HG03064 (cell line): ENCODE data around the gene LDLRAD3.

Source experiments
- ATAC-seq: cut with Tn5 transposase; IDR thresholded peaks from one replicate; pipeline ENCODE4 v1.9.1; 2021; ENCODE audit warnings: low read depth; ENCODE audit not compliant: unreplicated experiment

LDLRAD3 gene

DNA sequence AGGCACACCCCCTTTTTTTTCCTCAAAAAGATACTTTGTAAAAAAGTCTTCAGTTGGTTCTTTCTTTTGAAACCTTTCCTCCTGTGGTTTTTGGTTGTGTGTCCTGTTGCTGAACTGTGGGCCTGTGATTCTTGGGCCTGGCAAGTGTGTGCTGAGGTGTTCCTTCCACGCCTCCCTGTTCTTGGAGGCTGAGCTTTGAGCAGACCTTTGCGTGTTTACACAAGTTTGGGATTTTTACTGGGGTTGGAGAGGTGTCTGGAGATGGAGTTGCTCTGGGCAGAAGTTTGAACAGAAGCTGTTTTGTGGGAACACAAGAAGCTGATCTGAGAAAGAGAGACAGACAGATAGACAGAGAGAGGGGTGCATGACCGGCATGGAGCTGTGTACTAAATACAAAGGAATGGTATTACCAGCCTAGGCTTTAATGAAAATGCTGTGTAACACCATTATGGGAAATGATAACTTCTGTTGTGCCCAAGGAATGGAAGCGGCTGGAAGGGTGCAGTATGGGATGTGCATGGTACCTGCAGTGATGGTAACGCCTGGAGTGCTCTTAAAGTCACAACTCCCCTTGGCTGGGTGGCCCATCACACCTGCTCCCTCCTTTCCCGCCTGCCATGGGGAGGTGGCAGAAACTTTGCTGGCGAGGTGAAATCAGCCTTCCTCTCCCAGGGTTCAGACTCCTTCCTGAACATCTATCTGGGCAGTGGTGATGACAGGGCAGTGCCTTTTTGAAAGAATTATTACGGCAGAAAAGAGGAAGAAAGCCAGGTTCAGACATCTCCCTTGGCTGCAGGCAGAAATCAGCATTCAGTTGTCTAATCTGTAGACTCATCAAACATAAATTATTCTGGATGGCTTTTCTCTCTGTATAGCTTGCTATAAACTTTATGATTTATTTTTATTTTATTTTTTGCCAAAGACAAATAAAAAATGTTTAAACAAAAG is 70.4 kb downstream of the LDLRAD3 start:
- no peak for ATAC-seq

- ATAC-seq: no peak
These were observed 71.2 kb downstream of the LDLRAD3 start for GRCh38 chr11:36014898-36015665.

DNA sequence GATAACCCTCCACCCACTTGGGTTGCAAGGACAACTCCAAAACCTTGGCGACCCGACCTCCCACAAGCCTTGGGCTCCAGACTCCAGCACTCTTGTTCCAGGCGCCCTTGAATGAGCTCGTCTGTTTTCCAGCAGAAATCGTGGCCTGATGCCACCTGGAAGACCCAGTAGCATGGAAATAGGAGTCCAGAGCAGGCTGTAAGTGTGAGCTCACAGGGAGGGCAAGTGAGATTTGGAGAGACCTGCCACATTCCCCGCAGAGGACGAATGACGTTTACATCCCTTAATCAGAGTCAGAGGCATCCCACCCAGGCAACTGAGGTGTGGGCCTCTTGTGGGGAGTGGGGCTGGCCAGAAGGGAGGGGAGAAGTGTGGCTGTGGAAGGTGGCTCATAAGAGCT is 71.9 kb downstream of the LDLRAD3 start:
- no peak for ATAC-seq

DNA sequence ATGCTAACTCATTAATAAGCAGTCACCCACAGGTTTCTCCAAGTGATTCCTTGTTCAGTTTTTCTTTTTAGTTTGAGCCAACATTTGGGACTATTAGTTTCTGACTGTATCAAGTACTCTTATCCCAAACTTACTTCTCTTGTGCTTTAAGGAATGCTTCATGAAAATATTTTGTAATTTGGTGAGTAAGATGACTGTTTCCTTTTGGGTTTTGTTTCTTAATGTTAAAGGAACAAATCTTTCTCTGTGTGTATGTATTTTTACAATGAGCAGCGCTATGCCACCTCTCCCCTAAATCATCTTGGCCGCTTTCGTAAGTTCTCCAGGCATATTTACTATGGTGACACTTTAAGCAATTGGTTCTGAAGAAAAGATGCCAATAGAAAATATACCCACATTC is 72.4 kb downstream of the LDLRAD3 start:
- ATAC-seq: no peak

- no peak for ATAC-seq
These were observed 72.8 kb downstream of the LDLRAD3 start for GRCh38 chr11:36016709-36017108.

DNA sequence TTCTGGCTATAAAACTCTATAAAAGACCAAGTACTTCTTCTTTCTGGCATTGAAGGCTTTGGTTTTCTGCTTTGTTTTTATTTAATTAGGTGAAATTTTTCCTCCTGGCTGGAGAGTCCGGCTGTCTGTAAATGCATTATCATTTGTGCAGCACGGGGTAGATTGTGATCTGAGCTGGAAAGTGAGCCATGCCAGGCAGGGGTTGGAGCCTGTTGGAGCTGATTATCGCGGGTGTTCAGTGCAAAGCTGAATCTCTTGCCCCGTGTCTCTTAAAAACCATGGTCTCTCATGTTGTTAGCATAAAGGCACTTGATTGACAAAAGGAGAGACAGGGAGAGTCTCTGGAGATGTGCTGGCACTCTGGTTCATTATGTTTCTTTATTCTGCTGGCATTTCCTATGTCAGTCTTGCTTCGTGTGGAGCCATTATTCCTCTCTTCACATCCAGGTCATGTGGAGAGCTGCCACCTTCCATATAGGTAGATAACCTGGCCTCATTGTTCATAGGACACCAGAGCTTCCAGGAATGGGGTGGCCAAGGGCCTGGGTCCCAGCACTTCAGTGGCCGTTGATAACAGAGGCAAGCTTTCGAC is 75.2 kb downstream of the LDLRAD3 start:
- no peak for ATAC-seq

GRCh38 chr11:36019722-36020121 is 75.9 kb downstream of the LDLRAD3 start:
- ATAC-seq: no peak

GRCh38 chr11:36022882-36023281 is 79.0 kb downstream of the LDLRAD3 start:
- no peak for ATAC-seq

GRCh38 chr11:36023922-36024321 is 80.1 kb downstream of the LDLRAD3 start:
- ATAC-seq: no peak

DNA sequence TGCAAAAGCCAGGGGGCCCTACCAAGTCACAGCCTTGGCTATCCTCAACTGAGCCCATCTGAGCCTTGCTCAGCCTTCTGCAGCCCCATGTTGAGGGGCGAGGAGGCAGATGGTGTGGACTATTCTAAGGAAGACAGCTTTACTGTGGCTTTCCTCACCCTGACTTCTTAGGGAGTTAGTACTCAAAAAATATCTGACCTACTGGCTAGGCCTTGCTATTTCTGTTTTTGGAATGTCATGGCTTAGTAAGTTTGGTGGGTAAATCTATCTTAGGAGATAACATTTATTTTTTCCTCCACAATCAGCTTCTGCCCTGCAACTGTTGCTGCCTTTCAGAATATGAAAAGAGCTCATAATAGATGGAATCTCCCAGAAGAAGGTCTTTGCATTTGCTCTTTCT is 80.9 kb downstream of the LDLRAD3 start:
- no peak for ATAC-seq

- no peak for ATAC-seq
These were observed 82.6 kb downstream of the LDLRAD3 start for GRCh38 chr11:36026315-36026968.

DNA sequence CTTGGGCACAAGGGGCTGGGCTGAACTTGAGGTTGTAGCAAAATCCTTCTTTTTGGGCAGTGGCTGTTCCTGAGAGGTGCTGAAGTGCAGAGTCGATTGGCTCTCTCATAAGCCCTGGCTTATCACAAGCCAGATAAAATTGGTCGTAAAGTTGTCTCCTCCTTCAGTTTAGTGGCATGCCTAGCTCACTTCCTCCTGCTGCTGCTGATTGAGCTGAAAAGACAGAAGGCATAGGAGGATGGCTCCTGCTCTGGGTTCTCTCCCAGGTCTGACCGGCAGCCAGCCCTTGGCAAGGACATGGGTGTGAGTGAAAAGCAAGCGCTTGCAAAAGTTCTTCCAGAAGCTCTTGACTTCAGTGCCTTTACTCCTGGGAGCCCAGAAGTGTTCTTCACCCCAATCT is 83.9 kb downstream of the LDLRAD3 start:
- no peak for ATAC-seq

DNA sequence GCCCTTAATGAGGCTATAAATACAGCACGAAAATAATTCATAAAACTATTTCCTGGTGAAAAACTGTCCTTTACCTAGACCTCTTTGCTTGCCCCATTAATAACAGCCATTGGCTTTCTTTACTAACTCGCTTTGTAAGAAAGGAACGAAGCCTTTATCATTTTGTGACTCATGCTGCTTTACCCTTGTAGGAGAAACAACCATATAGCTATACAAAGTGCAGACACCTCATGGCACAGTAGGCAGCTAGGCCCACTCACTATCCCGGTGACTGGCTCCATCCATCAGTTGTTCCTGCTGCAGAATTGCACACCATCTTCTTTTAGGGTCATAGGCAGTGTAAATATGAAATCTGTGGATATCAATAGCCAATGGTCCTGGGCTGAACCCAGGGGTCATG is 85.8 kb downstream of the LDLRAD3 start:
- ATAC-seq: no peak

DNA sequence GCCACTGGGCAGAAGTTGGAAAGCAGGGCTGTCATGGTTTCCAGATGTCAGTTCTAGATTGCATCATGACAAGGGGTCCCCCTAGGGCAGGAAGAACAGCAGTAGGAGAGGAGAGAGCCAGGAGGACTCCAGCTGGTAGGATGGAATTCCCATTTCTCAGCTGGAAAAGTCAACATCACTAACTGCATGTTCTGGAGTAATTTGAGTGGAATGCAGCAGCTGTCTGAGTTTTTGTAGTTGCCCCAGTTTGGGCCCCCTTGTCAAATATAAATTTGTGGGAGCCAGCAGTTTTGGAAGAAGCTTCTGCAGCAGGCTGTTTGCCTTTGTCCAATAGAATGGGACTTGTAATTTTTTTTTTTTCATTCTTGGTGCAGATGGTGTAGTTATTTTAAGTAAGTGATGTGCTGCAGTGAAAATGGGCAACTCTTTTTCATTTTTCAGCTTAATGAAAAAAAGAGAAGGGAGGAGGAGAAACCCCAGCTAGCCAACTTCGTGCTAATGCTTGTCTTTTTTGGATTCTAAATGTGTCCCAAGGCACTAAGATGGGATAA is 86.9 kb downstream of the LDLRAD3 start:
- ATAC-seq: no peak

- ATAC-seq: no peak
These were observed 89.4 kb downstream of the LDLRAD3 start for GRCh38 chr11:36033082-36033751.

DNA sequence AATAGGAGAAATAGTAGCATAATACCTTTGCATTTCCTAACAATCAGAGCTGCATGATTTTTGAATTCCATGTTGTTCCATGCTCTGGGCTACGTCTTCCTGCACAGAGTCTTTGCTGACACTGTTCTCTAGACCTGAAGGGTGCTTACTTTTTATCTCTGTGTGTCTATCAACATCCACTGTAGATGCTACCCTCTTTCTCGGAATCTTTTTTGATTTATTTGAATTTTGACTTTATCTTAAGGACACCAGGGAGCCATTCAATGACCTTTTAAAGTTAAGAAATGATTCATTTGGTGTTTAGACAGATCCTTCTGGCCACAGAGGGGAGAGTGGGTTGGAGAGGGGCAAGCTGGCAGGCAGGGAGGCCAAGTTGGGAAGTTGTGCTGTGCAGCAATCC is 90.1 kb downstream of the LDLRAD3 start:
- ATAC-seq: no peak

DNA sequence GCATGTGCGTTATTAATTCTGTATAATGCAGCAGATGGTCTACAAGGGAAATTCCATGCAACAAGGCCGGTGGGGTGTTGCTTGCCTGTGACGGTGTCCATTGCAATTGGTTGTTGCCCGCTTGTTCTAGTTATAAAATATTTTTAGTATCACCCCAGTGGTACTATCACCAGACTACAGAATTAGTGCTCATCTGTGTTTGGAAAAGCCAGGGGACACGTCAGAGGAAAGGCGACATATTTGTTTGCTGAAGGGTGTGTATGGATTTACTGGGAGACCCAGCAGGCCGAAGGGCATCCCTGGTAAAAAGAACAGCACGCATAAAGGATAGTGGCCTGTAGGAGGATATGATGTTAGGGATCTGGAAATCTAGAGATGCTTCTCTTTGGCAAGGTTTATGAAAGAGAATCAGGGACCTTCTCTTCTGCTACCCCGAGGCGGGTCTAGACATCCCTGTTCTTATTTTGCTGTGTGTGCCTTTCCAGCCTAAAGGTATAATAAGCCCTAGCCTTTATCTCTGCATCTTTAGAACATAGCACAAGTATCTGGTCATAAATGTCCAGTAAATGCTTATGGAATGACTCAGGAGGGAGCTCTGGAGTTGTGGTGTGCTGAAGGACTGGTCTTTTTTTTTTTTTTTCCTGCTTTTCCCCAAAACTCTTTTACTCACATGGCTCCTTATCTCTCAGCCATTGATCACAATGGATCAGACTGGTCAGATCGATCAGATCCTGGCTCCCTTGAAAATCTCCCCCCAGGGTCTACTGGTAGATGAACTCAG is 90.9 kb downstream of the LDLRAD3 start:
- ATAC-seq: no peak

DNA sequence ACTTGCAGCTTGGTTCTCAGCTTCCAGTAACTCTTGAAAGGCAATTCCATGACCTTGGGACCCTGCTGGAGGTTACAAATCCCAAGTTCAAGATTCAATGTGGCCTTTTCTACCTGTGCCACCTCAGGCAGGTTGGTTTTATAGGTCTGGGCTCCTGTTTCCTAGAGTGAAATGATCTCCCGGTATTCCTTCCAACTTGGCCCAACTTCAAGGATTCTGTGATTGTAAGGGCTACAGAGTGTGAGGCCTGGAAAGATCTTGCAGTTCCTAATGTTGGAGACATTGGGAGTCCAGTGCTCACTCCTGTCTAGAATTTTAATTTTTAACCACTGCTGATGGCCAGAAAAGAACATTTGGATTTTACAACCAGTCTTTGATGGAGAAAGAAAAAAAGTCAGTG is 91.6 kb downstream of the LDLRAD3 start:
- ATAC-seq: no peak

- ATAC-seq: no peak
These were observed 92.1 kb downstream of the LDLRAD3 start for GRCh38 chr11:36035999-36036398.
